AG10803 (cell line): ENCODE results near the gene RNASE1.
"Not testable (repeated sequence)": the region's sequence is repeated elsewhere in the genome, so short reads cannot be mapped to it uniquely, and the experiment has no call there.

Source experiments
- DNase-seq: peaks from one replicate; pipeline ENCODE4 v3.0.0; 2010; ENCODE audit warnings: low read depth
- H3K4me3 ChIP-seq: 2 replicates; pipeline ENCODE4 v1.5.1; 2011; ENCODE audit warnings: mild to moderate bottlenecking, low read length, control low read depth
- CTCF ChIP-seq: conservative IDR thresholded peaks from 2 replicates; pipeline ENCODE4 v1.5.1; 2011; ENCODE audit warnings: mild to moderate bottlenecking, low read length, control low read depth, inconsistent platforms

The RNASE1 gene

DNA sequence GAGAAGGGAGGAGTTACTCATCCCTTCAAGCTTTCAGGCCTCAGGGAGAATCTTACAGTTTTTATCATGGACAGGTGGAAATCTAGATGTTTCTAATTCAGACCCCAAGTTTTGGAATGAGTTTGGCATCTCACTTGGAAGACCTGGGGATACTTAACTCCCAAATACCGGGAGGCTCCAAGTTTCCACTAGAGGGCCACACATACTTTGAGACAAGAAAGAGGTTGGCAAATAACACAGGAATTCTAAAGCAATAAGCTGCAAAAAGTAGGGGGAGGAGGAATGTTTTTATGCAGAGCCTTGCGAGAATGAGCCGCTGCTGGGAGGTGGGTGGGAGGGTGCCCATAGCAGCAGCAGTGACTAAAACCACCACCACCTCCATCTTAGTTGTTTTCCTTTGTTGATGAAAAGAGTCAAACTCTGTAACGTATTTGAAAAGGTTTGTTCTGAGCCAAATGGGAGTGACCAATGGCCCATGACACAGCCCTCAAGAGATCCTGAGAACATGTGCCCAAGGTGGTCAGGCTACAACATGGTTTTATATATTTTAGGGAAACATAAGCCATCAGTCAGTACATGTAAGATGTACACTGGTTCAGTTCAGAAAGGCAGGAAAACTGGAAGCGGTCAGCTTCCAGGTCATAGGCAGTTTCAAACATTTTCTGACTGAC is 34.2 kb upstream of the RNASE1 start:
- H3K4me3 ChIP-seq: no peak overlapping the region
- TF ChIP-seq CTCF: peak; percentile 57
- peak; percentile 53 for DNase-seq

GRCh38 chr14:20834899-20835298 is 32.3 kb upstream of the RNASE1 start:
- TF ChIP-seq CTCF: no peak
- DNase-seq: no peak
- H3K4me3 ChIP-seq: no peak overlapping the region

GRCh38 chr14:20830831-20831230 is 28.2 kb upstream of the RNASE1 start:
- no peak for DNase-seq
- no peak overlapping the region for H3K4me3 ChIP-seq
- TF ChIP-seq CTCF: no peak

- H3K4me3 ChIP-seq, DNase-seq: not testable (repeated sequence)
Measured at GRCh38 chr14:20828024-20828694, 25.5 kb upstream of the RNASE1 start.

- DNase-seq: no peak
- no peak overlapping the region for H3K4me3 ChIP-seq
- TF ChIP-seq CTCF: no peak
Measured at GRCh38 chr14:20827326-20827725, 24.7 kb upstream of the RNASE1 start.

DNA sequence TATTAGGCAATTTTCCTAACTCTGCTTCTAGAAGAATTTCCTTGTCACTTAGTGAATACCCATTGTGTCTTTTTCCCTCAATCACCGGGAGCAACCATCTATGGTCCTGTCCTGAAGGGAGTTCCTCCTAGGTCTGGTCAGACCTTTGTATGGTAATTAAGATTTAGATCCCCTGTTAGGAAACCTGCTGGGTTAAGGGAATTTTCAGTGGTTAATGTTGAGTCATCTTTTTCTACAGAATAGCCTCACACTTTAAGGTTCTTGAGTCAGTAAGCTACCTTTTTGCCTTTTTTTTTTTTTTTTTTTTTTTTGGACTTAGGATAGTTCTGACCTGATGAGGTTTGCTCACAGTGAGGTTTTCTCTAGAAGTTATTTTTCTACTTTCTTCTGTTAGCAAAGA is 24.0 kb upstream of the RNASE1 start:
- H3K4me3 ChIP-seq, DNase-seq: not testable (repeated sequence)

- TF ChIP-seq CTCF: no peak
- DNase-seq: no peak
Measured at GRCh38 chr14:20823859-20824258, 21.2 kb upstream of the RNASE1 start.

GRCh38 chr14:20821521-20822108 is 19.0 kb upstream of the RNASE1 start:
- H3K4me3 ChIP-seq, DNase-seq: not testable (repeated sequence)

More at GRCh38 chr14:20823859-20824258, 21.2 kb upstream of the RNASE1 start:
- H3K4me3 ChIP-seq: no peak overlapping the region
